Mammary epithelial cell (primary cell): ENCODE data around the gene HEXIM2.

ENCODE experiments used
- EZH2 ChIP-seq: IDR thresholded peaks from 2 replicates; pipeline ENCODE4 v1.6.1; 2012; ENCODE audit warnings: low read length, inconsistent platforms, borderline replicate concordance
- TF ChIP-seq, protein P1 (sequence below), 2 donors: IDR thresholded peaks in 1 of 2; conservative IDR thresholded peaks in 1 of 2; 2 replicates each; pipeline ENCODE4 v1.5.1; 2011 to 2012; ENCODE audit warnings: inconsistent platforms in 2 of 2, low read length in 2 of 2, mild to moderate bottlenecking in 2 of 2, control low read depth in 1 of 2, low read depth in 1 of 2; ENCODE audit not compliant: insufficient read depth in 1 of 2; ENCODE audit errors: extremely low read depth in 1 of 2

DNA sequence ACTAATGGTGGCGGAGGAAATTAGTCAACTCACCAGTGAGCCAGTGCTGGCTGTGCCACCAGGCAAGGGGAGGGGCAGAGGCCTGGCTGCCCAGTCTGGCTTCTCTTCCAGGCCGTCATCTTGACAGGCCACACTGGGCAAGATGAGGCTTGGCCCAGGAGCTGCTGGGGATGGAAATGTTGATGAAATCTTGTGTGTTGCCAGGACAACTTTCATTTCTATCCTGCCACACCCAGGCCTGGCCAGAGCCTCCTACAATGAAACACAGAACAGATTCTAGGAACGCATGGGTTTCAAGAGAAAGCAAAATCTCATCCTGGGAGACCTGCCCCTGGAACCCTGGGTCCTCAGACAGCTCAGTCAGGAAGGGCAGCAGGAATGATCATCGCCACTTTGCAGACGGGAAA lies 9.3 kb downstream of the HEXIM2 start:
- TF ChIP-seq, protein P1, sequence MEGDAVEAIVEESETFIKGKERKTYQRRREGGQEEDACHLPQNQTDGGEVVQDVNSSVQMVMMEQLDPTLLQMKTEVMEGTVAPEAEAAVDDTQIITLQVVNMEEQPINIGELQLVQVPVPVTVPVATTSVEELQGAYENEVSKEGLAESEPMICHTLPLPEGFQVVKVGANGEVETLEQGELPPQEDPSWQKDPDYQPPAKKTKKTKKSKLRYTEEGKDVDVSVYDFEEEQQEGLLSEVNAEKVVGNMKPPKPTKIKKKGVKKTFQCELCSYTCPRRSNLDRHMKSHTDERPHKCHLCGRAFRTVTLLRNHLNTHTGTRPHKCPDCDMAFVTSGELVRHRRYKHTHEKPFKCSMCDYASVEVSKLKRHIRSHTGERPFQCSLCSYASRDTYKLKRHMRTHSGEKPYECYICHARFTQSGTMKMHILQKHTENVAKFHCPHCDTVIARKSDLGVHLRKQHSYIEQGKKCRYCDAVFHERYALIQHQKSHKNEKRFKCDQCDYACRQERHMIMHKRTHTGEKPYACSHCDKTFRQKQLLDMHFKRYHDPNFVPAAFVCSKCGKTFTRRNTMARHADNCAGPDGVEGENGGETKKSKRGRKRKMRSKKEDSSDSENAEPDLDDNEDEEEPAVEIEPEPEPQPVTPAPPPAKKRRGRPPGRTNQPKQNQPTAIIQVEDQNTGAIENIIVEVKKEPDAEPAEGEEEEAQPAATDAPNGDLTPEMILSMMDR (conservative IDR thresholded peaks at IDR 0.05 in 1 of 2, IDR thresholded peaks at IDR 0.05 in 1 of 2; ENCODE audit: extremely low read depth in 1 of 2, insufficient read depth in 1 of 2, low read depth in 1 of 2, low read length in 2 of 2): no peak
- no peak for TF ChIP-seq EZH2
